NCI-H2196 (cell line): ENCODE results near the gene PLD5.
"Not testable (repeated sequence)": the region's sequence is repeated elsewhere in the genome, so short reads cannot be mapped to it uniquely, and the experiment has no call there.

ENCODE experiments used
- DNase-seq: peaks from one replicate; lab custom pipeline; 2025; ENCODE audit not compliant: unreplicated experiment; lab: John Stamatoyannopoulos, UW

The PLD5 gene

GRCh38 chr1:242288067-242288466 is 236.4 kb downstream of the PLD5 start:
- DNase-seq, result not testable (repeated sequence)

GRCh38 chr1:242282758-242283485 is 241.6 kb downstream of the PLD5 start:
- DNase-seq, result not testable (repeated sequence)

GRCh38 chr1:242278406-242278805 is 246.1 kb downstream of the PLD5 start:
- not testable (repeated sequence) for DNase-seq

- DNase-seq, result not testable (repeated sequence)
Measured at GRCh38 chr1:242276769-242277168, 247.7 kb downstream of the PLD5 start.

GRCh38 chr1:242267004-242267403 is 257.5 kb downstream of the PLD5 start:
- DNase-seq, result not testable (repeated sequence)

DNA sequence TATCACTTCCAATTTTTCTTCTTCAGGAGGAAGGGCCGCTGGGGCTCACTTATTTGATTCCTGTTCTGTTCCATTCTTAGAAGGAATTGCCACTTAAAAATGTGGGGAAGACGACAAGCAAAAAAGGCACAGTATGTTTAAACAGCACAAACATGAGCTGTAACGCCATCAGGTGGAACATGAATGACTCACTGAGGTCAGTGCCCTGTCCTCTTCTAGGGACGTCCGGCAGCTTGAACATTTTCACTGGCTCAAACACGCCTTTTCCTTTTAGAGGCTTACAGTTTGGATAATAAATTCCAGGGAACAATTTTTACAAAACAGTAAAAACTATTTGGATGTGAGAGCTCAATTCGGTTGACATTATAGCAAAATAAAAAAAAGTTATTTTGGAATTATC is 260.1 kb downstream of the PLD5 start:
- not testable (repeated sequence) for DNase-seq

DNA sequence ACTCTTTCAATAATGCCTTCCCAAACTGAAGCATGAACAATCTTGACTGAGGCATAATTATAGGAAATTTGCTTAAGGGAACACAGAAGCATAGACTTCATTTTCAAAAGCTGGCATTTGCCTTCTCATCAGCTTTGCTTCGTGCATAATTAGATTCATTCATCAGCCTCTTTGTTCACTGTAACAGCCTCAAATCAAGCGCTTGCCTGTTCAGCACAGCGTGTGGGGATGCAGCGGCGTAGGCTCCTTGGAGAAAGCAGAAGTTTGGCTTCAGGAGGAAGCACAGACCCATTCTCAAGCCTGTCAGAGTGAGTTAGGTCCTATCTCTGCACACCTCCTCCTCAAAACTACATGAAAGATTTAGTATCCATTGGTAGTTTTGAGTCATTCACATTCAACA is 279.2 kb downstream of the PLD5 start:
- DNase-seq, result no peak

- DNase-seq, result no peak
Measured at GRCh38 chr1:242243472-242243871, 281.0 kb downstream of the PLD5 start.

DNA sequence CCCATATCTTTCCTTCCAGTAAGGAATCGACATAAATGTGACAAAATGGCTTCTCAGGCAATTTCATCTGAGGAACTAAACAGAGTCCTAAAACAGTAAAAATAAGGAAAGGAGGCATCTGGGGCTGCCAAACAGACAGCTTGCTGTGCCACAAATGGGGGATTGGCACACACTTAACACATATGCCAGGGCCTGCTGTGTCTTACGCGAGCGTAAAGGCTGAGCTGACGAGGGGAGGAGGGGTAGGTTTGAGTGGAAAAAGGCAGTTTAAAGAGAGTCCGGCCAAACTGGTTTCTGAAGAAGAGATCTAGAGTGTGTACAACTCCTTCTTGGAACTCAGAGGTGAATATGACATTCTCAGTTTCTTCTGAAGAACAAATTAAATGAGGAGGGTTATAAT is 281.5 kb downstream of the PLD5 start:
- no peak for DNase-seq

- no peak for DNase-seq
Measured at GRCh38 chr1:242241936-242242335, 282.6 kb downstream of the PLD5 start.

GRCh38 chr1:242240691-242241090 is 283.8 kb downstream of the PLD5 start:
- no peak for DNase-seq

DNA sequence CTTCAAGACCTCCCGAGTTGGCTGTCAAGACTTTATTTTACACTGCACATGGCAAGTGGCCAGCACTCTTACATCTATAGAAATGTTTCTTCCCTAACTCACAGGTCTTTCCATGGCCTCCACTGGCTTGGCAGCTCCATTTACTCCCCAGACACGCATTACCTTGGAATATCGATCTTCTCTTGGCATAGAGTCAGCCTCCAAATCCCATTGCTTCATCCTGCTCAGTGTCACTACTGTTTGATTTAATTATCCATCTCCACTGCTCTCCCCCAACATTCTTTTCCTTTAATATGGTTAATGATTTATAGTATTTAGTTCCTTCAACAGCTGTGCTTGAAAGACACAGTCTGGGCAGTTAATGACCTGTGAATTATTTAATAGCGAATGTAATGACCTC is 284.4 kb downstream of the PLD5 start:
- no peak for DNase-seq

DNA sequence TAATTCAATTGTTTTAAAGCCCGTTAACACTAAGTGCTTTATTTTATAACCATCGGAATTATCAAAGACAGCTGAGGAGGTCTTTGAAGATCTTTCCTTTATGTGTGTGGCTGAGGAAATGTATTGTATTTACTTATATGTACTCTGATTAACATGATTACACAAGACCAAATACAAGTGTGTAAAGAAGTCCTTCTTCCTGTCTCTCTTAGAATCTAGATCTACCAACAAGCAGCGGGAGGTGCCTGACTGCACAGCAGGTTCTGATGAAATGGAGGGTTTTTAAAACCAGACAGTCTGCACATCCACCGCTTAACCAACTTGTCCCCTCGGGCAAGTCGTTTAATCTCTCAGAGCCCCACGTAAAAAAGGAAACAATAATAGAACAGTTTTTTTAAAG is 285.1 kb downstream of the PLD5 start:
- DNase-seq, result no peak

DNA sequence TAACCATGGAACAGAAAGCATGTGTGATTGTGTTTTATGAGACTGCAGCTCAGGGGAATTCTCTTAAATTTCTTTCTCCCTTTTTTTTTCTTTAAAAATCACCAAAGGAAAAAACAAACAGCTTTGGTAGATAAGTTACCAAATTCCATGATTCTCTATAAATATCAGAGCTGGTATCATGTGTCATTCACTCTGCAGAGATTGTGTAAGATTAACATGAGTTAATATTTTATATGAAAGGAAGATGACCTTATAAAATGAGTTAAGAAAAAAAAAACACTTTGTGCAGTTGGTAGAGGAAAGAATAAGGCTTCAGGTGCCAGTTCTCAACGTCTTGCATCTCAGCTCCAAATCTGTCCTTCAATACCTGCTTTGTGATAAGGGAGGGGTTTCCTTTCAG is 287.4 kb downstream of the PLD5 start:
- DNase-seq, result no peak

GRCh38 chr1:242228991-242229390 is 295.5 kb downstream of the PLD5 start:
- no peak for DNase-seq

DNA sequence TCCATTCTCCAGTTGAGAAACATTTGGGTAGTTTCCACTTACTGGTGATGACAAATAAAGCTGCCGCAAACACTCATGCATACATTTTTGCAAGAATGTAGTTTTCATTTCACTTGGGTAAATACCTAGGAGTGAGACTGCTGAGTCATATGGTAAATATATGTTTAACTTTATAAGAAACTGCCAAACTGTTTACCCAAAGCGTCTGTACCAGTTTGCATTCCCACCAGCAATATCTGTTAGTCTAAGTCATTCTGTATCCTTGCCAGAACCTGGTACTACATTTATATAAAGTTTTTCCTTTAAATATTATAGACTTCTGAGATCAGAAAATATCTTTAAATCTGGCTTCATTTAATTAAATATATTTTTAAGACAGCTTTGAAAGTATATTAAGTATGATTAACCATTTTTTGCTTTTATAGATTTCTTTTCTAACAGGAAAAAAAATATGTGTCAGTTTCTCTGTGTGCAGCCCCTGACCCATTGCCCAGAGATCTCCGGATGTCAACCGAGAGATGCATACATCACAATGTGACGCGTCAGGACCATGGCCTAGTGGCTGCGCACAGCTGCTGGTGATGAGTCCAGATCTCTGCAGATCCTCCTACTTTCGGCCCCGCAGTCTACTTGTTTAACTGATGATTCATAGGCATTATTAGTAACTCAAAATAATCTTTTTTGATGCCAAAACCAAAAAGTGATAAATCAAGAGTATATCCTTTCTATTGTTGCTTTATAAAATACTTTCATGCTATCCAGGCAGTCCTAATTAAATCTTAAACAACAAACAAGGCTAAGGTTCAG is 298.5 kb downstream of the PLD5 start:
- DNase-seq, result no peak

GRCh38 chr1:242224878-242225766 is 299.4 kb downstream of the PLD5 start:
- not testable (repeated sequence) for DNase-seq

GRCh38 chr1:242224461-242224860 is 300.0 kb downstream of the PLD5 start:
- no peak for DNase-seq

DNA sequence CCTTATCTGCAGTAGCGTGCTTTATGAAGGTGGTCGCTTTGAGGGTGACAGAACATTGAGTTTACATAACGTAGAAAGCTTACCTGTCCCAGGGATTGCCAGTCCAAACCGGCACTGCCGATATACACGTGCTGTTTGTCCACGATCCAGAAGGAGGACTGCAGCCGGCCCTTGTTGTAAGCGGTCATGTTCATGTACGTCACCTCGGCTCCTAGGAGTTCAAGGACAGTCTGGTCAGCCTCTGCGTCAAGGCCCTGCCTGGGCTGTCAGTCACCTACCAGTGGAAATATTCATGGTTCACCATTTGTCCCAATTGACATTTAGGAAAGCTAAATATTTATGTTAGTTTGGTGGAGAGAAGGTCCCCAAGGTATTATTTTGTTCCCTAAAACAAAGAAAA is 304.6 kb downstream of the PLD5 start:
- no peak for DNase-seq

GRCh38 chr1:242219298-242219901 is 305.1 kb downstream of the PLD5 start:
- no peak for DNase-seq

- no peak for DNase-seq
Measured at GRCh38 chr1:242216368-242216767, 308.1 kb downstream of the PLD5 start.
